NCI-H2081 treated with DMSO at 0.1 percent for 48 hours (cell line): ENCODE results near the gene HADH.
"Not testable (repeated sequence)": the region's sequence is repeated elsewhere in the genome, so short reads cannot be mapped to it uniquely, and the experiment has no call there.

ENCODE experiments used
- DNase-seq: peaks from one replicate; lab custom pipeline; 2025; lab: John Stamatoyannopoulos, UW

The HADH gene

GRCh38 chr4:107989537-107990386 is at the start of gene HADH:
TSS of gene HADH (plus strand) at chr4:107989889. CDS start at chr4:107989933, 44 bp downstream.
- DNase-seq, result no peak

DNA sequence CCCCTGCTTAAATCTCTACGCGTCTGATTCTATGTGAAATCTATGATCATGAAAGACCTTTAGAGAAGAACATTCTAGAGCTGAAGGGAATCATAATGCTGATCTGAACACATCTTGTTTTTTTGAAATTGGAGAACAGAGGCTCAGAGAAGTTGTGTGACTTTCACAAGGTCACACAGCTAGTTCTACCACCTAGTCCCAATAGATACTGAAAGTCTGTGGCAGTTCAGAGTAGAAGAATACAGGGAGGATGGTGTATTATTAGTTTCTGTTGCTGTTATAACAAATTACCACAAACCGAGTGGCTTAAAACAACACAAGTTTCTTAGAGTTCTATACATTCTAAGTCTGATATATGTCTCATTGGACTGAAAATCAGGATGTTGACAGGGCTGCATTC is 43.9 kb upstream of the HADH start:
- no peak for DNase-seq

DNA sequence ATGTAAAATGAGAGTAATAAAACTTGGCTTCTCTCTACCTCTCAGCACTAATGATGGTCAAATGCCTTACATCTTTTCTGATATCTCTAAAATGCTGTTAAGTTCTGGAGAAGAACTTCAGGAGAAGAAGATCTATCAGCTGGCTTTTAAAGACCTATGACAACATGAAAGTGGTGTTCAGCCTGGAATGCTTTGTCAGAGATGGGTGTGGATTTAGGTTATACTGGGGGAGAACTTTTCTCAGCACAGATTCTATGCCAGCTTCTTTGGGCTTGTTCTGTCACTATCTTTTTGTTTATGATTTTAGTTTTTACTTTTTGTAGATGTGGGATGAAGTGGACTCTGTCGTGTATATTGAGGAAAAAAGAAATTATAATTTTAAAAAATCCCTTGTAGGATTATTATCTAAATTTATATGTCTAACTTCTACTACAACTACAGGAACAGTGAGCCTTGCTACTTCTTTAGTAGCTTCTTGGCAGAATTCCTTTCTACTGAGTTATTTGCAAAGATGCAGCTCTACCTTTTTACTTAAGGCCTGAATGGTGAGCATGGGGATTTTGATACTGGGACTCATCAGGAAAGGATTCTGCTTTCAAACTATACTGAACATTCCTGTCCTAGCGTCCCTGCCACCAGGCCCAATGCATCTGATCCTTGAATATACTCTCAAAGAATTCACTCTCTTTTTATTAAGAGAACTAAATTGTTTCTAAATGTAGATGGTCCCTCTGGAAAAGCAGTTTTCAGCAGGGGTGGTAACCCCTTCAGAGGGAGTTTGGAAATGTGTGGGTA is 38.7 kb upstream of the HADH start:
- DNase-seq, result no peak

DNA sequence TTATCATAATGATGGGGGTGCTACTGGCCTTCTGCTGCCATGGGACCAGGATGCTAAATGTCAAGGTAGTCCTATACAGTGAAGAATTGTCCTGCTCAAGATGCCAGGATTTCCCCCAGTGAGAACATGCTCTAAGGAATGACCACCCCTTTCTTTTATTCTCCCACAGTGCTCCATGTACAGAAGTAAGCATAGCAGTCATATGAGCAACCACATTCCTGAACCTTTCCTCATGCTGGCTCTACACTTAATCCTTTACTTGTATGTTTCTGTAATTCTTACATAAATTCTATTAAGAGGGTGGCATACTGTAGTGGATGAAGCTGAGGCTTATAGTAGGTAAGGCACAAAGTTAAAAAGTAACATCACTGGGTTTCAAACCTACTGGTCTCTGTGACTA is 38.1 kb upstream of the HADH start:
- DNase-seq, result no peak

- DNase-seq, result no peak
Measured at GRCh38 chr4:107956011-107956410, 33.7 kb upstream of the HADH start.

DNA sequence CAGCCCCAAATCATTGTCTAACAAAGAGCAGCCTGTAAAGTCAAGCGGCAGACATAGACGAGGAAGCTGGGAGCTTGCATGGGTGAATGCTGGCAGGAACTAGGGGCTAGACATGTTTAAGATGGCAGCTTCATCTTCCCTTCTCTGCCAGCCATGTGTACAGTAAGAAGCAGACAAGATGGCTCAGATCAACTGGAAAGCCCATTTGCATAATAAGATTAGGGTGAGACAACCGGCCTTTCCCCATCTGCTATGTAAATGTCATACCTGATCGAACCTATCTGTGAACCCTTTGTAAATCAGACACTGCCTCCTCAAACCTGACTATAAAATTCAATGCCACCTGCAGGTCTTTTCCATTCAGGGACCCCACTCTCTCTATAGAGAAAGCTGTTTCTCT is 22.8 kb upstream of the HADH start:
- no peak for DNase-seq

GRCh38 chr4:107967519-107967918 is 22.2 kb upstream of the HADH start:
- DNase-seq, result not testable (repeated sequence)

DNA sequence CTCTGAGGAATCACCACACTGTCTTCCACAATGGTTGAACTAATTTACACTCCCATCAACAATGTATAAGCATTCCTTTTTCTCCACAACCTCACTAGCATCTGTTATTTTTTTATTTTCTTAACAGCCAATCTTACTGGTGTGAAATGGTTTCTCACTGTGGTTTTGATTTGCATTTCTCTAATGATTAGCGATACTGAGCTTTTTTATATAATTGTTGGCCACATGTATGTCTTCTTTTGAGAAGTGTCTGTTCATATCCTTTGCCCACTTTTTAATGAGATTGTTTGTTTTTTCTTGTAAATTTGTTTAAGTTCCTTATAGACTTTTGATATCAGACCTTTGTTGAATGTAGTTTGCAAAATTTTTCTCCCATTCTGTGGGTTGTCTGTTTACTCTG is 21.8 kb upstream of the HADH start:
- not testable (repeated sequence) for DNase-seq

DNA sequence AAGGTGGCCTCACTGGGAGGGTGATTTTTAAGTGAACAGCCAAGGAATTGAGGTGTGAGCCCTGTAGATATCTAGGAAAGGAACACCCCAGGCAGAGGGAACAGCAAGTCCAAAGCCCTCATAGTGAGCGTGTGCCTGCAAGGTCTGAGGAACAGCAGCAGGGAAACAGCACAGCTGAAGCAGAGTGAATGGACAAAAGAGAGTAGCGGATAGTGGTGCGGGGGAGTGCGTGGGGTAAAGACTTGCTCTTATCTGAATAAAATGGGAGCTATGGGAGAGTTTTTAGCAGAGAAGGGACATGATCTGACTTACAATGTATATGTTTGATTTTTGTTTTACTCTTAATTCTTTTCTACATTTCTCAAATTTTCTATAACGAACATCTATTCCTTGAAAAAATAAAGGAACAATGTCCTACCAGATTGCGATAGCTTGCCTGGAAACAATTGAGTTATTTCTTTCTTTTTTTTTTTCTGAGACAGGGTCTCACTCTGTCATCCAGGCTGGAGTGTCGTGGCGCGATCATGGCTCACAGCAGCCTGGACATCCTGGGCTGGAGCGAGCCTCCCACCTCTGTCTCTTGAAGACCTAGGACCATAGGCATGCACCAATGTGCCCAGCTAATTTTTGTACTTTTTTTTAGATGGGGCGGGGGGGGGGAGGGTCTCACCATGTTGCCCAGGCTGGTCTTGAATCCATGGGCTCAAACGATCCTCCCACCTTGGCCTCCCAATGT is 19.5 kb upstream of the HADH start:
- no peak for DNase-seq

- DNase-seq, result no peak
Measured at GRCh38 chr4:107972605-107973004, 17.1 kb upstream of the HADH start.

GRCh38 chr4:107974523-107974922 is 15.2 kb upstream of the HADH start:
- DNase-seq, result no peak

GRCh38 chr4:107977482-107977881 is 12.2 kb upstream of the HADH start:
- no peak for DNase-seq

DNA sequence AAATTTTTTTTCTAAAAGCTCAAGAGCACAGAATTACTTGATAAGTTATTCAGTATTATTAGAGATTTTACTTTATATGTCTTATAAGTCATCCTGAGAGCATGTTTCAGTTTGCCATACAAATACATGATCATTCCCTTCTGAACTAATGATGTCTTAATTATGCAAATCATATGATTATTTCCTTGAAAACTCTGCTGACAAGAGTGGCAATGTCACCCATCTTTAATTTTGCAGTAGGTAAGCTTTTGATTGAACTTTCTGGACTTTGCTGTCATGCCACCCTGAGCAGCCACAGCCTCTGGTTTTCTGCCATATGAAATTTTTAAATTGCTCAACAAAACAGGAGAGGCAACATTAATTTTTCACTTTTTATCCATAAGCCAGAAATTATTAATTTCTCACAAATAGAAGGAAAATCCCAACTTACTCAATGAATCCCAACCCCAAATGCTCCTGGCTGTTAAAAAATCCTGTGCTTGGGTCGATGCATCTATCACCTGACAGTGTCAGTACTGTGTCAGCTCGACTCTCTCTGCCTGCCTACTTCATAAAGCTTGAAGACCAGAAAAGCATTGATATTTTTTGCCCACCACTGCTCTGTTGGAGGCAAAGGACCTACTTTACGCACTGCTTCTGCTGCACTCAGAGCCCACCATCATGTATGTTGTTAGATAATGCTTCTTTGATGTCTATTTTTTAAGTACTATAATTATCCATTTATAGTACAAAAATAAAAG is 11.6 kb upstream of the HADH start:
- DNase-seq, result no peak

DNA sequence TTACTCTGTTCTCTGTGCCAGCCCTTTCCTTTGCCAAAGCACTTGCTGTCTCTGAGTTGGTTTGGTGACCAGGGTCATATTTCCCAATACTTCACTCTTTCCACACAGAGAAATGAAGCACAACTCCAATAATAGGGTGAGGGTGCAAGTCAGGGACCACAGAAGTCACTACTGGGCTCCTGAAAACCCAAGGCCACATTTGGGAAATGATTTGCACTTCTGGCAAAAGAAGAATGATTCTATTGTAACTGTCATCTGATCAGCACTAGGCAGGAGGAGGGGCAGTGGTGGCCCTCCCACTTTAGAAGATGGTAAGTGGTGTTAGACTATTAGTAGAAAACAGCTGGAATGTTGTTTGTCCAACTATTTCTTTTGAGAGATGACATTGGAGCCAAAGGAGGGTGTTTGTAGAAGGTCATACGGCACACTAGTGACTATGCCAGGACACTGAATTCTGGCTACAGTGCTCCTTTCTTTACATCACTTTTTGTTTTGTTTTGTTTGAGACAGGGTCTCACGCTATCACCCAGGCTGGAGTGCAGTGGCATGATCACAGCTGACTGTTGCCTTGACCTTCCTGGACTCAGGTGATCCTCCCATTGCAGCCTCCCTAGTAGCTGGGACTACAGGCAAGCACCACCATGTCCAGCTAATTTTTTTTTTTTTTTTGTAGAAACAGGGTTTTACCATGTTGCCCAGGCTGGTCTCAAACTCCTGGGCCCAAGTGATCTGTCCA is 10.8 kb upstream of the HADH start:
- DNase-seq, result no peak

DNA sequence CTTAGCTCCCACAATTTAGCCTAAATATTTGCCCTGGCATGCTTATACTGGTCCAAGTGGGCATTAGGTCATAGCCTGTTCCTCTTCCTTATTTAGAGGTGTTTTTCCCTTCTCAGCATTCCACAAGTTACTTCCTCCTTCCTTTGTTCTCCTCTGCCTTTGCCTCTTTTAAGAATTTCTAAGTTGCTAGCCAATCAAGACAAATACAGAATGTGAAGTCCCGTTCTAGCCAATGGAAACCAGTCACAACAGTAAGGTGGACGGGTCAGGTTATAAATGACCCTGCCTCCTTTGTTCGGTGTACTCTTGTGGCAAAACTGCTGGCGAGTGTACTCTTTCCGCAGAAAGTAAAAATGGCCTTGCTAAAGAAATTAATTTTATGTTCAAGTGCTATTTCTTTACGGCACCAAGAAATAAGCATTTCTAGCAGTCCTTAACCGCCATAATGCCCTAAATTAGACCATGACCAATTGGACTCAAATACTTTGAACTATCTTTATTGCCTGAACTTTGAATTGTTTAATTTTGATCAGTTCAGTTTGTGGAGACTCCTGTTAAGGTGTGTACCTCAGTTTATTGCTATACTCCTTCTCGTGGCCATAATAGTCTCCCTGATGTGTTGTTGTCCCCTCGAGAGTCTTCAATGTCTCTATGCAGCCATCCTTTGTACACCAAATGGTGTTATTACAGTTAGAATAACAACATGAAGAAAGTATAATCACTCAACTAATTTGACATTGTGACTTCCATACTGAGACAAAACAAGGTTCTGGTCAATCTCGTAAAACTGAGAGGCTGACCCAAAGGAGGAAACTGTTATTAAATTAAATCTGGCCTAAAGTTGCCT is 1.6 kb upstream of the HADH start:
- DNase-seq, result no peak

DNA sequence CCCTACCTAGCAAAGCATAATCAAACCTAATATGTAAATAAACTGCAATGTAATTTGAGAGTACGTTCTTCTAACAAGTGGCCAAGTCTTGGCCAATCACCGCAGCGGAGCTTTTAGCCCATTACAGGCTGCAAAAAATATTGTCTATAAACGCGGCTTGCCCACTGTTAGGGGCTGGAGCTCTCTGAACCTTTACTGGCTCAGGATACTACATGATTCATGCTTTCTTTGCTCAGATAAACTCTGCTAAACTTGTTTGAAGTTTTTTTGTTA is 990 bp upstream of the HADH start:
- DNase-seq, result no peak

- DNase-seq, result no peak
Measured at GRCh38 chr4:107989162-107989536, 540 bp upstream of the HADH start.

DNA sequence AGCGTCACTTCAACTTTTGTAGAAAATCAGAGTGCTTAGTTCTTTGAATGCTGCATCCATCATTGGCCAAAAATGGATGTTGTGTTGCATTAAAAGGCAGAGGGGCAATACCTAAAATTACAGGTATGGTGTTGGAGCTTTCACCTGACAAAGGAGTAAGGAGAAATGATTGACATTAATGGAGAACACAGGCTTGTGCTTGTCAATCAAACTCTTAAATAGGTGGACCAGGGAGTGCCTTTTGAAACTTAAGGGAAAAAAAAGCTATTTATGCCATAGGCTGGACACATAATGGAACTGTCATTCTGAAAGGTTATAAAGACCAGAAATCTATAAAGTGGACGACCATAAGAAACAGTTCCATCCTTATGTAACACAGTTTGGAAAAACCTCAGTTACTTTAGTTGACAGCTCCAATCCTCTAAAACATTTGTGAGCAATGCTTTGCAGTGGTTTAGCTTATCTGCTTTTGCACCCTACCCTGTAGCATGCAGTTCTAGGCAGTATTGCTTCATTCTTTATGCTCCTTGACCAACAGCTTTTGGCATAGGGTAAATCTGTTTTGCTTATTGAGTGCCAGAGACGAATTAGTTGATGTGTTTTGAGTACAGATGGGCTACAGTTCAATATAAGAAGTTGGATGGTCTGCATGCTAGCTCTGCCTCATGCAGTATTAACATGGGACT is 2.4 kb downstream of the HADH start:
- no peak for DNase-seq

GRCh38 chr4:107993969-107994368 is 4.3 kb downstream of the HADH start:
- DNase-seq, result no peak

- no peak for DNase-seq
Measured at GRCh38 chr4:107994894-107995293, 5.2 kb downstream of the HADH start.
